OCI-LY3 (cell line): ENCODE measurements around the gene FOXJ3.

Experiments used
- EZH2phosphoT487 ChIP-seq: fragments of 200-600 bp; shearing (Covaris generic); IDR thresholded peaks from 2 replicates; pipeline ENCODE4 v1.6.1; 2018; ENCODE audit warnings: antibody characterized with exemption, mixed run types, low read depth
- TF ChIP-seq, protein P1 (sequence below): fragments of 200-600, 300-600 bp; sonication (generic); IDR thresholded peaks from 2 replicates; pipeline ENCODE4 v1.5.1; 2014; ENCODE audit warnings: antibody characterized with exemption, low read length, low read depth

DNA sequence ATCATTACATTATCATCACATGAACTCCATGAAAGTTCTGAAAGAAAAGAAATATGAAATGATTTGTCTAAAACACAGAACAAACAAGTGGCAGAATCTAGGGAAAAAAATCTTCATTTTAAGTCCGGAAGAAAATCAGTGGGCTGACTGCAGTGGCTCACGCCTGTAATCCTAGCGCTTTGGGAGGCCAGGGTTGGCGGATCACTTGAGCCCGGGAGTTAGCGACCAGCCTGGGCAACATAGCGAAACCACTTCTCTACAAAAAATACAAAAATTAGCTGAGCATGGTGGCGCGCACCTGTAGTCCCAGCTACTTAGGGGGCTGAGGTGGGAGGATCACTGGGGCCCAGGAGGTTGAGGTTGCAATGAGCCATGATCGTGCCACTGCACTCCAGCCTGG lies 4.8 kb downstream of the FOXJ3 start:
- TF ChIP-seq, protein P1, sequence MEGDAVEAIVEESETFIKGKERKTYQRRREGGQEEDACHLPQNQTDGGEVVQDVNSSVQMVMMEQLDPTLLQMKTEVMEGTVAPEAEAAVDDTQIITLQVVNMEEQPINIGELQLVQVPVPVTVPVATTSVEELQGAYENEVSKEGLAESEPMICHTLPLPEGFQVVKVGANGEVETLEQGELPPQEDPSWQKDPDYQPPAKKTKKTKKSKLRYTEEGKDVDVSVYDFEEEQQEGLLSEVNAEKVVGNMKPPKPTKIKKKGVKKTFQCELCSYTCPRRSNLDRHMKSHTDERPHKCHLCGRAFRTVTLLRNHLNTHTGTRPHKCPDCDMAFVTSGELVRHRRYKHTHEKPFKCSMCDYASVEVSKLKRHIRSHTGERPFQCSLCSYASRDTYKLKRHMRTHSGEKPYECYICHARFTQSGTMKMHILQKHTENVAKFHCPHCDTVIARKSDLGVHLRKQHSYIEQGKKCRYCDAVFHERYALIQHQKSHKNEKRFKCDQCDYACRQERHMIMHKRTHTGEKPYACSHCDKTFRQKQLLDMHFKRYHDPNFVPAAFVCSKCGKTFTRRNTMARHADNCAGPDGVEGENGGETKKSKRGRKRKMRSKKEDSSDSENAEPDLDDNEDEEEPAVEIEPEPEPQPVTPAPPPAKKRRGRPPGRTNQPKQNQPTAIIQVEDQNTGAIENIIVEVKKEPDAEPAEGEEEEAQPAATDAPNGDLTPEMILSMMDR: no peak
- no peak for TF ChIP-seq EZH2phosphoT487
